ENCODE results near the gene TMEM232.
A peak's percentile ranks its signal among the peaks of the same experiment; 100 is the strongest.
"Not testable (repeated sequence)": the region's sequence is repeated elsewhere in the genome, so short reads cannot be mapped to it uniquely, and the experiment has no call there.

The TMEM232 gene

GRCh38 chr5:110726249-110727024, at the start of gene TMEM232:
Gene TMEM232, minus strand, starts transcription at chr5:110726671. Its CDS starts 59,319 bp downstream, at chr5:110667352.
- peak; percentile 53 to 65 for DNase-seq (ENCODE audit: low read depth in 2 of 2)

- DNase-seq (ENCODE audit: low read depth in 2 of 2): no peak
Observed at GRCh38 chr5:110770286-110770685, 43.8 kb upstream of the TMEM232 start.

- DNase-seq (ENCODE audit: low read depth in 2 of 2): no peak
Observed at GRCh38 chr5:110769000-110769681, 42.7 kb upstream of the TMEM232 start.

- no peak for DNase-seq (ENCODE audit: low read depth in 2 of 2)
Observed at GRCh38 chr5:110768138-110768860, 41.8 kb upstream of the TMEM232 start.

GRCh38 chr5:110760158-110760557, 33.7 kb upstream of the TMEM232 start:
- no peak for DNase-seq (ENCODE audit: low read depth in 2 of 2)

GRCh38 chr5:110757118-110757729, 30.8 kb upstream of the TMEM232 start:
- DNase-seq (ENCODE audit: low read depth in 2 of 2): no peak

GRCh38 chr5:110754181-110754580, 27.7 kb upstream of the TMEM232 start:
- no peak for DNase-seq (ENCODE audit: low read depth in 2 of 2)

- DNase-seq (ENCODE audit: low read depth in 2 of 2): no peak
Observed at GRCh38 chr5:110753600-110753999, 27.1 kb upstream of the TMEM232 start.

- DNase-seq (ENCODE audit: low read depth in 2 of 2): no peak
Observed at GRCh38 chr5:110752953-110753352, 26.5 kb upstream of the TMEM232 start.

GRCh38 chr5:110751902-110752762, 25.7 kb upstream of the TMEM232 start:
- no peak for DNase-seq (ENCODE audit: low read depth in 2 of 2)

- DNase-seq (ENCODE audit: low read depth in 2 of 2): peak; percentile 76 to 82
Observed at GRCh38 chr5:110738812-110739651, 12.6 kb upstream of the TMEM232 start, which contains the start of gene SLC25A46. Gene SLC25A46, plus strand, starts transcription at chr5:110739007. Its CDS starts 113 bp downstream, at chr5:110739120.

GRCh38 chr5:110738503-110738811, 12.0 kb upstream of the TMEM232 start:
- peak in 1 of 2 donors; percentile 20 for DNase-seq (ENCODE audit: low read depth in 2 of 2)

- DNase-seq (ENCODE audit: low read depth in 2 of 2): no peak
Observed at GRCh38 chr5:110736753-110737152, 10.3 kb upstream of the TMEM232 start.

- no peak for DNase-seq (ENCODE audit: low read depth in 2 of 2)
Observed at GRCh38 chr5:110735556-110735955, 9.1 kb upstream of the TMEM232 start.

- DNase-seq (ENCODE audit: low read depth in 2 of 2): no peak
Observed at GRCh38 chr5:110734101-110734500, 7.6 kb upstream of the TMEM232 start.

- not testable (repeated sequence) for DNase-seq (ENCODE audit: low read depth in 2 of 2)
Observed at GRCh38 chr5:110731499-110731898, 5.0 kb upstream of the TMEM232 start.

- no peak for DNase-seq (ENCODE audit: low read depth in 2 of 2)
Observed at GRCh38 chr5:110727025-110727314, 499 bp upstream of the TMEM232 start.

GRCh38 chr5:110718311-110718710, 8.2 kb downstream of the TMEM232 start:
- no peak for DNase-seq (ENCODE audit: low read depth in 2 of 2)

GRCh38 chr5:110716247-110717245, 9.9 kb downstream of the TMEM232 start:
- no peak for DNase-seq (ENCODE audit: low read depth in 2 of 2)

All from activated CD8-positive, alpha-beta memory T cell treated with anti-CD3 and anti-CD28 coated beads for 4 hours (primary cell).